ENCODE results near the gene KLHL21.
A peak's percentile ranks its signal among the peaks of the same experiment; 100 is the strongest.

The KLHL21 gene

GRCh38 chr1:6547301-6547700, 55.4 kb downstream of the KLHL21 start:
- DNase-seq (ENCODE audit: low spot score) = peak; percentile 14

- DNase-seq (ENCODE audit: low spot score) = no peak
Observed at GRCh38 chr1:6546326-6546725, 56.3 kb downstream of the KLHL21 start.

GRCh38 chr1:6545276-6546112, 57.2 kb downstream of the KLHL21 start:
- DNase-seq (ENCODE audit: low spot score) = no peak

- no peak for DNase-seq (ENCODE audit: low spot score)
Observed at GRCh38 chr1:6544831-6545230, 57.8 kb downstream of the KLHL21 start.
